Globus pallidus (tissue), 1 donor: ENCODE data around the gene GPC3.
"Not testable (repeated sequence)": the region's sequence is repeated elsewhere in the genome, so short reads cannot be mapped to it uniquely, and the experiment has no call there.

Experiments
- DNase-seq: peaks from one replicate; pipeline ENCODE4 v3.0.0-alpha.2; 2015; ENCODE audit warnings: low spot score

The GPC3 gene

GRCh38 chrX:133762976-133763548 is 222.3 kb downstream of the GPC3 start:
- not testable (repeated sequence) for DNase-seq

DNA sequence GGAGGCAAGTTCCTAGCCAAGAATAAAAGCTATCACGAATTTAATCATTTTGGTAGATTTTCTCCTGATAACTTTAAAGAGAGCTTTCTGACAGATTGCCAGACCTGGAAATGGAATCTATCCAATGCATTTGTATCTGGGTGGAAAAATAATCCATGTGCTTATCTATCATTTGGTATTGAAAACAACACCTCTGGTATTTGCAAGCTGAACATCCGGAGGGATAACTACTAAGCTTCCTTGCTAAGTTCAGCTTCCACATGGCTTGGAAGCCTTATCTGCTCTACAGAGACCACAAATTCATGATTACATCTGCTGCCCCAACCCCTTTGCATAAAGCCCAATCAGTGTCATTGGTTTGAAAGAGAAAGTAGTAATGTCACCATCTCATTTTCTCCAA is 230.7 kb downstream of the GPC3 start:
- no peak for DNase-seq

DNA sequence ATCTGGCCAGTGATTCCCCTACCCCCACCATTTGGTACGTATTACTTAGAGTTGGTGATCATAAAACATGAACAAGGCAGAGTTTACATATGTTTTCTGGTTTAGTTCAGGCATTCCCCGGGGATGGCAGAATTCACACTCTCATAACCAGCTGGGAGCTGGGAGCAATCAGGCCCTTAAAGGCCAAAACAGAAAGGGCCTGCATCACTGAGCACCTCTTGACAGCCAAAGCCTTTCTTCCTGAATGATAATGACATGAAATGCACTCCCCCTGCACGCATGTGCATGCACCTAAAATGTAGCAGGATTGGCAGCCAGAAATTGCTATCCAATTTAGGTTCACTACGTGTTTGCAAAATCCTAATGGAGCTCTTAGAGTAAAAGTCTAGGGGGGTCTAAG is 235.4 kb downstream of the GPC3 start:
- DNase-seq = no peak

GRCh38 chrX:133749370-133749769 is 236.0 kb downstream of the GPC3 start:
- no peak for DNase-seq

DNA sequence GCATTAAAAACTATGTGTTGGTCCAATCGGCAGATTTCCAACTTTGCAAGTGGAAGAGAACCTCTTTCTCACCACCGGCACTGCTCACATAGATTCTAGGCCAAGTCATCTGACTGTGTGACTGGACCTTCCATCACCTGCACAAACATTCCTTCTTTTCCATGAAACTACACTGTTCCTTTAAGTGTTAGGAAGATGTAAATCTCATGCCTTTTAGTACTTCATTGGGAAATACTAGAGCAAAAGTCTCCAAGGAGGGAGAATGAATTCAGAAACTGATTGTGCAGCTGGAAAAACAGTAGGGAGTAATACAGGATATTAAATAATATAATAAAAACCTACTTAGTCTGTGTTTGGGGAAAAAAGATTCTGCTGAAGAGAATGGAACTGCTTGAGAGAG is 238.2 kb downstream of the GPC3 start:
- no peak for DNase-seq

GRCh38 chrX:133746593-133746992 is 238.8 kb downstream of the GPC3 start:
- no peak for DNase-seq

DNA sequence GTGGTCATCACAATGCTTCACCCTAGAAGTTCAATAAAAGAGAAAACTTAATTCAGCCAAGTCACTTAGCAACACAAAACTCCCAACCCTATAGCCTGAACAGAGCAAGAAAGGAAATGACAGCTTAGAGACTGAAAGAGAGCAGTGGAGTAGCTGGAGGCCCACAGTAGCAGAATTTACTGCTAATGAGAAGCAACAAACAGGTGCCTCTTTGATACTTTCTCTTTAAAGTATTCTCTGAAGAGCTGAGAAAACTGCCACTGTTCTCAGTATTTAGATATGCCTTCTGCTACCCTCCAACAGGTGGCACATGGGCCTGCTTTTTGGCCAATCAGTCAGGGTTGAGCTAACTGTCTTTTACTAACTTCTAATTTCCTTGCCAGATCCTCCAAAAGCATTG is 240.0 kb downstream of the GPC3 start:
- no peak for DNase-seq

DNA sequence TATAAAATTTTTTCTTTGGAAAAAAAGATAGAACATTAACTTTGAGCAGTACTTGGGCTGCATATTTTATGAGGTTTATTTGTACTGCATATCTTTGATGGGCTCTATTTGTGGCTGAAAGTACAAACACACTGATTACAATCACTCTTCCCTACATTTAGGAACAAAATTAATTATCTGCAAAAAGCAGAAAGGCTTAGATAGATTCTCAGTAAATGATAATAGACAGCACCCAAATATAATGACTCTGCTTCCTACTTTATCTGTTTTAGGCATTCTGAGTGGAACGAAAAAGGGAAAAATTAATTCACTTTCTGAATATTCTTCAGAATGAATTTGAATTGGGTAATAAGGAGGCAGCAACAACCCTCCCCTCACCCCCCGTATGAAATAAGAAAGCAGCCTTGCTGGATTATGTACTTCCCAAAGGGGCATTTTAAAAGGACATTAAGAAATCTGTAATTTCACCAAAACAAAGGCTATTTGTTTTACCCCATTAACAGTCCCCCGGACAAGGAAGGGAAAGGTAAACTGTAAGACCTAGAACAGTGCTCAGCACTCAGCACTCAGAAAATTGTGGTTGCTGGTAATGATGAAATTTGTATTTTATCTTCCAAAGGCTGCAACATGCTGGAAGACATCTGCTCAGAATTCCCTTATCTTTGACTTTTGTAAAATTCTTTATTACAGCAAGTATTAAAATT is 242.6 kb downstream of the GPC3 start:
- DNase-seq = no peak

- DNase-seq = no peak
These were observed 244.1 kb downstream of the GPC3 start for GRCh38 chrX:133741303-133741702.

DNA sequence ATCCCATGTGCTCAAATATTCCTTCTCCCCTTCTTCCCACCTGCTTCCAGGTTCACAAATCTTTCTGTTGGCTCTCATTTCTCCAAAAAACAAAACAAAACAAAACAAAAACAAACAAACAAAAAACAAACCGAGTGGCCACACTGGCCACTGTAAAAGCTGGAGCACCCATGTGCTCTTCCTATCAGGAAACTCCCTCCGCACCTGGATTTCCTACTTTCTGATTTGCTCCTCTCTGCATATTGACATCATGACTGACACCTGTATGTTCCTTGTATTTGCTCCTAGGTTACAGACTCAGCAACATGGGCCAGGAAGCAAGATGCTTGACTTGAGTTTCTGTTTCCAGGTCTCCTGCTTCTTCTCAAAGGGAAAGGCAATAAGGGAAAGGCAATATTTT is 258.8 kb downstream of the GPC3 start:
- no peak for DNase-seq

- no peak for DNase-seq
These were observed 259.2 kb downstream of the GPC3 start for GRCh38 chrX:133726211-133726630.

DNA sequence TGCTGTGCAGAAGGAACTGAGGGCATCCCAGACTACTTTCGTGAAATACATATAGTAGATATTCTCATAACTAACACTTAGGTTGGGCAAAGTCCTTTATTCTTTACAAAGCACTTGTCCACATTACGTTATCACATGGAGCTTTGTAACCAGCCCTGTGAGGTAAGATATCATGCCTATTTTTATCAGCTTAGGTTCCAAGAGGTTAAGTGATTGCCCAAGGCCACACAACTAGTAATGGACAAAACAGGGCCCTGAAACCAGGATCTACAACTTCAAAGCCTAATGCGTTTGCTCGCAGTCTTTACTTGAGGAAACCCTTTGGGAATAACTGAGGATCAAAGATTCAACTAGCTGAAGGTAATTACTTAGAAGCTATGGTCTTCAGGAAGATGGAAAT is 261.5 kb downstream of the GPC3 start:
- no peak for DNase-seq

- DNase-seq = no peak
These were observed 262.6 kb downstream of the GPC3 start for GRCh38 chrX:133722756-133723155.

- not testable (repeated sequence) for DNase-seq
These were observed 265.1 kb downstream of the GPC3 start for GRCh38 chrX:133720269-133720668.

DNA sequence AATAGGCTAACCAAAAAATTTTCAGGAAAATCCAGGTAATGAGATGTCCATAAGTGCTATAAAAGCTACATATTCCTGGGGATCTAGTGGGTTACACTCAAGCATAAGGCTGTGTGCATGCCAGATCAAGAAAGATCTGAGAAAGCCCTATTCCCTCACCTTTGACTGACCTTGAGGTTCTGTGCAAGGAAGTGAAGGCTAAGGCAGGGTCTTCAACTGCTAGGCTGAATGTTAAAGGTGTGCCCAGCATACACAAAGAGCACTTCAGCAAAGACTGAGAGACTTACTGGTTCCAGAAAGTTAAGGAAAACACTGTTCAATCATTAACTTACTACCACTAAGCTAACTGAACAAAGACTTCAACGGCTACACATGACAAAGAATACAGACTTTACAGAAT is 269.7 kb downstream of the GPC3 start:
- DNase-seq = no peak

DNA sequence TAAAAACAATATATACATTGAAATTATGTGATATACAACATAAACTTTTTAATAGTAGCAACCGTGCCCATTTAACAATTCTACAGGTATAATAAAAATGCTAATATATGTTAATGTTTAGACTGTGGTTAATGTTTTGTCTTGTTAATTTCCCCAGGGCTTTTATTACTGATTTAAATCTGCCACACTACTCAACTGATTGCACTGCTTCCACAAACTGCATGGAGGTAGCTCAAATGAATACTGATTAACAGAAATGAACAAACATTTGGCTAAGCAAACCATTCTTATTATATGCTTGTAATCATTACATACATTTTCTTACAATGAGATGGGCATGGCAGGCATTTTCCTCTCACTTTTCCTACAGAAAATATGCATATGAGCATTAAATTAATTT is 275.9 kb downstream of the GPC3 start:
- no peak for DNase-seq

- DNase-seq = no peak
These were observed 278.5 kb downstream of the GPC3 start for GRCh38 chrX:133706890-133707289.

DNA sequence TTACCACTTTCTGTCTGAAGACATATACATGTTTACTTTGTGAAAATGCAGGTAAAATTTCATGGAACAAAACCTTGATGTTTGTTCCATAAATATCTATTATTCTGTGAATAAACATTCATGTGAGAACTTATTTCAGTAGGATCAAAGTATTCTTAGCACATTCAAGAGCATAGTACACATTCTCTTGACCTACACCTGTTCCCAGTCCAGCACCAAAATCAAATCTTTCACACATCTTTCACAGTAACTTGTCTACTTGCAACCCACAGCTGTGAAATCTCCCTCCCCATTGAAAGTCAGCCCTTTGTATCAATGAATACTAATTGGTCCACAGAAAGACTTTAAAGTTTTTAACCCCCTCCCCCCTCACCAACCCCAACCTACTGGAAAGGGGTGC is 283.2 kb downstream of the GPC3 start:
- DNase-seq = no peak

DNA sequence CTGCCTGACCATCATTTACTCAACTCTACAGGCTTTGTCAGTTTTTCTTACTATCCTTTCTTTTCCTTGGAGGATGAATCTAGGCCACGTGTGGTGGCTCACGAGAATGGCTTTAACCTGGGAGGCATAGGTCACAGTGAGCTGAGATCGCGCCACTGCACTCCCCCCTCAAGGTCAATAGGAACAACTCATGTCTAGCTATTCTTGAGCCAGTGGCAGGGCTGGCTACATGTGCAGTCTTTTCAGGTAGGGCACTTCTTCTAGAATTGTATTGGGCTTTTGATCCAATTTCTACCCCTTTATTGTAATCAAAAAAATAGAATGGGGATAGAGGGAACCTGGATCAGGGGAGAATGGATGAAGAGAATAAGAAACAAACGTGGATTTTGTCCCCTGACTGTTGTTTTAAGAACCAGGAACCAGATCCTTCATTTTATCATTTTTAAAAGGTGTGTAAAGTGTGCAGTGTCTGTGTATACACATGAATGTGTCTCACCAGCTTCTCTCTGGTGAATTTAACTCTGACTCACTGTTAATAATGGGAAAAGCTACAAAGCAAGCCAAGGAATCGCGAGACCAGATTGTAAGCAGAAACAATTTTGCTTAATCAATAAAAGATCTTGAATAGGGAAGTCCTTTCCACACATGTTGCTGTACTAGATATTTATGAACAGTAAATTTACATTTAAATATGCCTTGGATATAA is 286.2 kb downstream of the GPC3 start:
- no peak for DNase-seq

GRCh38 chrX:133698298-133698697 is 287.1 kb downstream of the GPC3 start:
- peak; percentile 42 for DNase-seq

DNA sequence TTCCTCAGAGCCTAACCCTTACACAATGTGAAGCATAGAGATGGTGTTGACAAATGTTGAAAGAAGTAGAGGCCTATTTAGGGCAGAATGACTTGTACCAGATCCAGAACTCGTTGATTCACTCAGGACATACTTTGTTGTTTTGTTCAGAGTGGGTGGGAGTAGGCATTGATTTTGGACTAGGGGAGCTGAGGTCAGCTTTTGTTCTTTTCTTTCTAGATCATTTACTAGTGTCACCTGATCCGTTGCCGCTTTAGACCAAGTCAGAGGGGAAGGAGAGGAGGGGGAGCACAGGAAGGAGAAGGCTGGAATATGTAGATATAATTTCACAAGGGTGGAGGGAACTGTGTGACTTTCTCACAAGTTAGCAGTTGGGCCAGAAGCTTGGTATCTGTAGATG is 287.7 kb downstream of the GPC3 start:
- no peak for DNase-seq

DNA sequence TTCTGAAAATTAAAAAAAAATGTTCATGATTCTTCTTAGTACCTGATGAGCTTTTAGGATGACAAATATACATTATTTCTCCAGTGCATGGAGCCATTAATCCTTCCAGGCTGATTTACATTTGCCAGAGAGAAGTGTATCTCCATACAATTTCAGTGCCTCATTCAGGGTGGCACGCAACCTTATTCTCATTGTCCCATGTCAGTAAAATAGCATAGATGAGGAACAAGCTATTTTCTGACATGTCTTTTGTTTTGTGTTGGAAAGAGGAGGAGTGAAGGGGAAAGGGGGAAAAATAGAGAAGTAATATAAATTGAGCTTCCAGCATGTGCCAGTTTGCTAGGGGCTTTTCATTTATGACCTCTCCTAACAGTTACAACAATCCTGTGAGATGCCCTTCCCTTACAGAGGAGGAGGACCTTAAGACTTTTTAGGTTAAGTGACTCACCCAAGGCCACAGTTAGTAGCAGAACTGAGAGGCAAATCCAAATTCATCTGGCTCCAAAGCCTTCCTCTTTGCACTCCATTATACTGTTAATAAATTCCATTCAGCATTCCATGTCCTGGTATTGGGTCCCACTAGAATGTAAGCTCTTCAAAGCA is 295.3 kb downstream of the GPC3 start:
- no peak for DNase-seq

DNA sequence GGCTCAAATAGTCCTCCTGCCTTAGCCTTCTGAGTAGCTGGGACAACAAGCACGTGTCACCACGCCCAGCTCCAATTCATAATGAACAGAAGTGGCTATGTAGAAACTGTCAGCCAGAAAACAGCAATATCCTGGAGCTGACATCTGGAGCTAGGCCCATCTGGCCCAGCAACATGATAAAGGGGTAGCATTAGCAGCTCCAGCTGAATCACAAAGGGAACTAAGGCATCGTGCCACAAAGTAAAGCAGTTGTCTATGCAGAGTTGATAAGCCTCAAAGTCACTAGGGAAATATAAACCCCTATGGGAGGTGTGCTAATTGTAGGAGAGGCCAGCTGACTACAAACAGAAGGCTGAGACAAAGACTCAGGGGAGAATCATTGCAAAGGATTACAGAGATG is 299.6 kb downstream of the GPC3 start:
- no peak for DNase-seq
